ENCODE results near the gene GPATCH11.

Gene GPATCH11

DNA sequence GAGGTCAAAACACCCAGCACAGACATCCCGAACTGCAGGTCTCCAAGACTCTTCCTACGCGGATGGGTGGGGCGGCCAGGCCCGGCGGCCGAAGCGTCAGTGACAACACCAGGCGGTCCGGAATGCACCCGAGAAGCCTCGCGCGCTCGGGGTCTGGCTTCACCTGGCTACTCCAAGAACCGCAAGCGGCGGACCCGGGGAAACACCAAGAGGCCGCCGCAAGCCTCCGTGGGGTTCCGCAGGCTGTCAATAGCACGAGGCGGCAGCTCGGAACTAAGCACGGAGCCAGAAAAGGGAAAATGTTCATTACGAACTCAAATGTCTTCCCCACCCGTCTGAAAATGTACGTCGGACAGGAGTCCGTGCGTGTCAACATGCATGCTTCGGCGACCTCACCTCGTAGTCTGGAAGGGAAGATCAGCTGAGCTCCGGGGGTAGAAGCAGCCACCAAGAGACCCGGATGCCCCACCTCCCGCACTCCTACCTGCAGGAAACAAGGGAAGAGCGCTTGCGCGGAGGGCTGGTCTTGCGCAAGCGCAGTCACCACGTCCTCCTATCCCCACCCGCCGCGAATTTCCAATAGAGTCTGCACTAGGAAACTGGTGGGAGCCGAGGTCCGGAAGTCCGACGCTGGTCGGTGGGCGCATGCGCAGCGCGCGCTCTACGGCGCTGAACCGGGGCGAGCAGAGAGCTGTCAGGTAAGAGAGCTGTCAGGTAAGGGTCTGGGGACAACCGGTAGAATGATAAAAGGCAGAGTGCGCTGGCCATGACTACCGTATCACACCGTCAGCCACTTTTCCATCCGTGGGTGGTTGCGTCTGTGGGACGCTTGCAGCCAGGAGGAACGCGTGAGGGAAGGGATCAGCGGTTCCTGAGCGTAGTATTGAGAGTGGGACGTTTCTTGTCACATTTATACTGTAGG, at the start of gene GPATCH11, which contains the start of gene HEATR5B:
Gene GPATCH11 (plus strand): TSS at position 646 of the 922 bp plus-strand sequence. CDS start 3,864 bp downstream, outside the sequence.
Gene HEATR5B (minus strand): TSS at position 500 of the 922 bp plus-strand sequence. CDS start 958 bp downstream, outside the sequence.
- DNase-seq (ENCODE audit: low read depth): peak; percentile 90

DNA sequence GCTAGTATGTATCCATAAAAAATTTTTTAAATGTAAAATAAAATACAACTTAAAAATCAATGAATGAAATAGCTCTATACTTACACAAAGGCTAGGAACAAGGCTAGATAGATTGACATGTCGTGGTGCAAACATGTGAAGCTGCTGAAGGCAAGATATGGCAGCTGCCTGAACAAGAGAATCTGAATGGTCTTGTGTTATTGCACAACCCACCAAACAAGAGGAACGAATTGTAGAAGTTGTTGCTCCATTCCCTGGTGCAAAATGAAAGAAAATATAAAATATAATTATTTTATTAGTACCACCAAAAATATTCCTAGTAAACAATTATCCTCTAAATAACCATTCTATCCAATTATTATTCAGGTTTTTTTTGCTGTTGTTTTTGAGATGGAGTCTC, 46.5 kb upstream of the GPATCH11 start:
- DNase-seq (ENCODE audit: low read depth): no peak

DNA sequence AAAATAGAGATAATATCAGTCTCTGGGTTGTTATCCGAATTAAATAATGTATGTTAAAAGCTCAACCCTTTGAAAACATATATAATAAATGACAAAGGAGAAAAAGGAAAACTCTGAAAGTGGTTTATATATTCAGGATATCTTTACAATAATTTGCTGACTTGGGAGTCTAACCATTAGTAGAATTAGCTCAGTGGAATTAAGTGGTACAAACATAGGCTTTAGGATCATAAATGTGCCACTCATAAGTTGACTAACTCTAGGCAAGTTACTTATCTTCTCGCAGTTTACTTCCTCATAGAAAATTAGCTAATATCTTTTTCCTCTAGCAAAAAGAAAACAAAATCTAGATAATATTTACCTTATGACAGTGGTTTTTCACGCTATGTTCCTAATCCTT, 44.7 kb upstream of the GPATCH11 start:
- DNase-seq (ENCODE audit: low read depth): no peak

DNA sequence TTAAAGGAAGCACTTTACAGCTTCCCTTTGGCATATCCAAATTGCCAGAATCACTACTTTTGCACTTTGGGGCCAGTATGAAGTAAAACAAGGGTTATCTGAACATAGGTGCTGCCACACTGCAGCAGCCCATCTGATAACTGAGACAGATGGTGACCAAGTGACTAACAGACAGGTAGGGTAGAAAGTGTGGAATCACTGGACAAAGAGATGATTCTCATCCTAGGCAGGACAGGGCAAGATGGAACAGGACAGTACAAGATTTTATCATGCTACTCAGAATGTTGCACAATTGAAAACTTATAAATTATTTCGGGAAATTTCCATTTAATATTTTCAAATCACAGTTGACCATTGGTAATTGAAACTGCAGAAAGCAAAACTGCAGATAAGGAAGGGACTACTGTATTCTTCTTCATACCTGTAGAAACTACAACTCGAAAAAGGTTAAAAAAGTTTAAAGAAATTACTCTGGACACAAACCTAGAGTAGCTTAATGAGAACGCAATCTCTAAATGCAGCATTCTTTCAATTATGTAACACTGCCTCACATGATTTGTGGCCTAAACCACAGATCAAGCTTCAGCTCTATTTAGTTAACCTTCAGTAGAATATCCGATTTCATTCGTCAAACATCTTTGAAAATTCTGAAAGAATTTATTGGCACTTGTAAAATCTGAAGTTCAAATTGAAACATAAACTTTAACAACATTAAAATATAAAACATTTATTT, 31.6 kb upstream of the GPATCH11 start:
- no peak for DNase-seq (ENCODE audit: low read depth)

GRCh38 chr2:37059841-37060240, 24.5 kb upstream of the GPATCH11 start:
- DNase-seq (ENCODE audit: low read depth): no peak

GRCh38 chr2:37060446-37060845, 23.9 kb upstream of the GPATCH11 start:
- no peak for DNase-seq (ENCODE audit: low read depth)

GRCh38 chr2:37061013-37061711, 23.2 kb upstream of the GPATCH11 start:
- DNase-seq (ENCODE audit: low read depth): no peak

- DNase-seq (ENCODE audit: low read depth): no peak
These were observed 22.5 kb upstream of the GPATCH11 start for GRCh38 chr2:37061776-37062175.

- DNase-seq (ENCODE audit: low read depth): no peak
These were observed 15.6 kb upstream of the GPATCH11 start for GRCh38 chr2:37068686-37069085.

GRCh38 chr2:37070931-37071330, 13.4 kb upstream of the GPATCH11 start:
- no peak for DNase-seq (ENCODE audit: low read depth)

- DNase-seq (ENCODE audit: low read depth): no peak
These were observed 4.1 kb upstream of the GPATCH11 start for GRCh38 chr2:37080266-37080665.

DNA sequence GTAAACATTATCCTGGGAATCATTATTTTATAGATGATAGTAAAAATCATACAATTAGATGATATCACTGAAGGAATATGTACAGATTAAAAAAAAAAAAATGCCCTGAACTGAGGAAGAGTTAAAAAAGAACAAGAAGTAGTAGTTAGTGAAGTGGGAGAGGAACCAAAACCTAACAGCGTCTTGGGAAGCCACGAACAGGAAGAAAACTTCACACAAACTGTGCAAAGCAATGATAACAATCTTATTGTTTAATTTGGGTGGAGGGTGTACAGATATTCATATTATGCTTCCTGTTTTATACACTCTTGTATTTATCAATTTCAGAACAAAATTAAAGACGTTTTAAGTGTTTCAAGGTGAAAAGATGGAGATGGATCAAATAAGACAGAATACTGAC, 3.6 kb upstream of the GPATCH11 start:
- no peak for DNase-seq (ENCODE audit: low read depth)

DNA sequence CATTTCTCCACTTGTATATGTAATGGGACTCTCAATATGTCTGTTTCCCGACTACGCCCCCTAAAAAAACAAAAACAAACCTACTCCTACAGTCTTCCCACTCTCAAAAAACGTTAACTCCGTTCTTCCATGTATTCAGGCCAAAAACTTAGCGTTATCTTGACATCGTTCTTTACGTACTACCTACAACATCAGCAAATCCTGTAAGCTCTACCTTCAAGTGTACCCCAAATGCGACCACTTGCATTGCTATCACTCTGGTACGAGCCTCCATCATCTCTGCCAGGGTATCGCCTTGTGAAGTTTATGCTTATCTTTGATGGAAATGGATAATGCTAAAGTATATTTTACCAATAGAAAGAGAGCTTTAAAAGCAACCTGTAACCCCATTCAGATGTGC, 479 bp downstream of the GPATCH11 start:
- DNase-seq (ENCODE audit: low read depth): no peak

DNA sequence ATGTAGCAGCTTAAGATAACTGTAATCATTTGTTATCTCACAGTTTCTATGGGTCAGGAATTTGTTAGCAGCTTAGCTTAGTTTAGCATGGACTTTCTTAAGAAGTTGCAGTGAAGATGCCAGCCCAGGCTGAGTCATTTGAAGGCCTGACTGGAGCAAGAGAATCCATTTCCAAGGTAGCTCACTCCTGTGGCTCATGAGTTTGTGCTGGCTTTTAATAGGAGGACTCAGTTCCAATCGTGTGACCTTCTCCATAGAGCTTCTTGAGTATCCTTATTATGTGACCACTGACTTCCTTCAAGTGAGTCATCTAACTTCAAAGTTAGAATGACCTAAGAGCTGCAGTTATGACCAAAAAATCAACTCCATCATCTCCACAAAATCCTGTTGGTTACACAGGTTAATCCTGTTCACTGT, 1.4 kb downstream of the GPATCH11 start:
- no peak for DNase-seq (ENCODE audit: low read depth)

GRCh38 chr2:37090019-37090477, 5.7 kb downstream of the GPATCH11 start:
- DNase-seq (ENCODE audit: low read depth): no peak

DNA sequence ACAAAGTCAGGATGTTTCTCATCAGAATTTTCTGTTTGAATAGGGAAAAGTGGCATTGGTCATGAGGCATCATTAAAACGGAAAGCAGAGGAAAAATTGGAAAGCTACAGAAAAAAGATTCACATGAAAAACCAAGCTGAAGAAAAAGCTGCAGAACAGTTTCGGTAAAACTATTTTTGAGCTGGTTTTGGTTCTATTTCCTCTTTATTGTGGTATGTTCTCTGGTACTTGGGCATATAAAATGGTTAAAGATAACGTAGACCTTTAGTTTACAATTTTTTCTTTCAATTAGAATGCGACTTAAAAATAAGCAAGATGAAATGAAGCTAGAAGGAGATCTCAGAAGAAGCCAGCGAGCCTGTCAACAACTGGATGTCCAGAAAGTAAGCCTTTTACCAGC, 7.6 kb downstream of the GPATCH11 start:
- DNase-seq (ENCODE audit: low read depth): no peak

DNA sequence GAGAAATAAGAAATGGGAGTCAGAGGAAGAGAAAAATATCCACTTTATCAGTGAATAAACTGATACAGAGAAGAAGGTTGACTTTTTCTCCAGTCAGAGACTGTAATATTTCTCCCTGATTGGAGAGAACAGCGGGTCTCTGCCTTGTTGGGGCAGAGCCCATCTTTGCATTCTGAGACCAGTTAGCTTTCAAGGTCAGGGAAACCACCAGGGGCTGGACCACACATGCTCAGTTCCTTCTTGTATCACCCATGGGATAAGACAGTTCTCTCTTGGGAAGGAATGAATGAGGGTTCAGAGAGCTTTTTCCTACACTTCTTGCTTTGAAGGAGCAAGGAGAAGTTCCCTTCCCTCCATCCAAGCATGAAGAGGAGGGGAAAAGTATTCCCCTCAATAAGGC, 12.2 kb downstream of the GPATCH11 start:
- DNase-seq (ENCODE audit: low read depth): no peak

DNA sequence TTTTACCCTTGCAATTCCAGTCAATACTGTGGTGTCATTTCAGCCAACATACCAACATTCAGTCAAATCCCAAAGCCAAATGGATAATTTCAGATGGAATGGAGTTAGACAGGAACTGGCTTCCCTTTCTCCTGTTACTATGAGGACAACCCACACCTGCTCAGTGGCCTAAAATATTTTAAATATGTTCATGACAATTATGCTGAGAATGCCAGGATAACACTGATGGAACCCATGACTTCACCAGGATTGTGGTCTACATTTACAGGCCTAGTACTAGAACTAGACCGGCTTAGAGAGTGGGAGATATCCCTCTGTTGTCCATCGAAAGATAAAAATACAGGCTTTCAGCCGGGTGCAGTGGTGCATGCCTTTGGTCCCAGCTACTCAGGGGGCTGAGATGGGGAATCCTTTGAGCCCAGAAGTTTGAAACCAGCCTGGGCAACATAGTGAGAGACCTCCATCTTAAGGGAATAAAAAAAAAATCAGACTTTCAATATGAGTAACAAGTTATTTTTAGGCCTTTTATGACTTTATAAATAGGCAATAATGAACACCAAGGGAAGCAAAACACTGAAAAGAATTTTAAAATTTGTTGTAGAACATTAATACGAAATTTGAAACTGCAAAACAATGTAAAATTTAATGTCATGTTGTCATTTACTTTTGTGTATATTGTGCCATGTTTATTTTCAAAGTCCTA, 14.2 kb downstream of the GPATCH11 start:
- DNase-seq (ENCODE audit: low read depth): no peak

DNA sequence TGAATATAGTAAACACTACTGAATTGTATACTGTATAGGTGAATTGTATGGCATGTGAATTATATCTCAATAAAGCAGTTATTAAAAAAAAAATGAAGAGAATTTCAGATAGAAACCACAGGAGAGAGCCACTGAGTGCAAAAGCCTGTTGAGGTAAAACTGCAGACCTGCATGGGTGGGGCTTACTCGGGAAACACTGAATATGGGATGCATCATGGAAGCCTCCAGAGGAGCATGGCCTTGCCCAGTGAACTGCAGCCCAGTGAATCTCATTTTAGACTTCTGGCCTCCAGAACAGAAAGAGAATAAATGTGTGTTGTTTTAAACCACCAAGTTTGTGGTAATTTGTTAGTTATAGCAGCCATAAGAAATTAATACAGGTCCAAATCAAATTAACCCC, 15.7 kb downstream of the GPATCH11 start:
- DNase-seq (ENCODE audit: low read depth): no peak

DNA sequence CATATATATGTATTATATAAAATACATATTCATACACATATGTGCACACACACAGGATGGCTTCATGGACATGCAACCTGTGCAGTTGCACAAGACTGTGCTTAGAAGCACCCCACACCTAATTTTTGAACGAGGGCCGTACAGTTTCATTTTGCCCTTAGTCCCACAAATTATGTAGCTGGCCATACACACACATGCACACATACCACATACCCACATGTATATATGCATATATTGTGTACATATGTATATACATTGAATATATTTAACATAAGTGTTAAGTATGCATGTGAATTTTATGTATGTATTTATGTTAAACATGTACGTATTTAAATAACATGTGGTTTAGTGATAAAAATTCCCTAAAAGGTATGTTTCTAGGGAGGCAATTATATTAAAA, 18.3 kb downstream of the GPATCH11 start:
- no peak for DNase-seq (ENCODE audit: low read depth)

DNA sequence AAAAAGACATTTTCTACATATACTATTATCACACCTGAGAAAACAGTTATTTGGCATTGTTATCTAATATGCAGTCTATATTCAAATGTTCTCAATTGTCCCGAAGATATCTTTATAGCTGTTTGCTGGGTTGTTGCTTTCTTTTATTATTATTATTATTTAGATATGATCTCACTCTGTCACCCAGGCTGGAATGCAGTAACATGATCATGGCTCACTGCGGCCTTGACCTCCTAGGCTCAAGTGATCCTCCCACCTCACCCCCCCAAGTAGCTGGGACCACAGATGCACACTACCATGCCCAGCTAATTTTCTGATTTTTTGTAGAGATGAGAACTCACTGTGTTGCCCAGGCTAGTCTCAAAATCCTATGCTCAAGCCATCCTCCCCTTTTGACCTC, 19.9 kb downstream of the GPATCH11 start:
- DNase-seq (ENCODE audit: low read depth): no peak

GRCh38 chr2:37105150-37105549, 20.8 kb downstream of the GPATCH11 start:
- no peak for DNase-seq (ENCODE audit: low read depth)
